ENCODE measurements around the gene PRPF19.

PRPF19 gene

GRCh38 chr11:60844870-60845221 is 61.5 kb downstream of the PRPF19 start:
- H3K4me3 ChIP-seq (ENCODE audit: control insufficient read depth, low read depth, low read length) = no peak overlapping the region
- no peak for DNase-seq (ENCODE audit: low read depth)
- no peak for TF ChIP-seq CTCF (IDR thresholded peaks at IDR 0.05; ENCODE audit: control insufficient read depth, insufficient read depth, low read depth, low read length, missing control alignments)

GRCh38 chr11:60844045-60844869 is 62.1 kb downstream of the PRPF19 start:
- no peak for DNase-seq (ENCODE audit: low read depth)
- TF ChIP-seq CTCF (IDR thresholded peaks at IDR 0.05; ENCODE audit: control insufficient read depth, insufficient read depth, low read depth, low read length, missing control alignments) = no peak
- peak overlapping the region; percentile 99; the same call in 1 of the 2 replicates for H3K4me3 ChIP-seq (ENCODE audit: control insufficient read depth, low read depth, low read length)

- H3K4me3 ChIP-seq (ENCODE audit: control insufficient read depth, low read depth, low read length) = peak overlapping the region; percentile 99
- no peak for TF ChIP-seq CTCF (IDR thresholded peaks at IDR 0.05; ENCODE audit: control insufficient read depth, insufficient read depth, low read depth, low read length, missing control alignments)
- no peak for DNase-seq (ENCODE audit: low read depth)
These were observed 63.5 kb downstream of the PRPF19 start for GRCh38 chr11:60842668-60843600.

GRCh38 chr11:60841797-60842667 is 64.4 kb downstream of the PRPF19 start, which contains the start of gene CCDC86:
Gene CCDC86, plus strand, starts transcription at chr11:60842113. Its CDS starts 12 bp downstream, at chr11:60842125.
- peak within 1 kb of the TSS; percentile 99 for H3K4me3 ChIP-seq (ENCODE audit: control insufficient read depth, low read depth, low read length)
- DNase-seq (ENCODE audit: low read depth) = peak; percentile 80
- no peak for TF ChIP-seq CTCF (IDR thresholded peaks at IDR 0.05; ENCODE audit: control insufficient read depth, insufficient read depth, low read depth, low read length, missing control alignments)

Data from AG09309 (cell line).